Measurements from ENCODE around the gene NINJ1. TPM values are rescaled to one million over a fixed set of nuclear protein-coding genes. Genes with fewer than 3 reads are reported as not detected.

NINJ1 gene
- total and polyA plus RNA-seq, 2 of the 4 experiments (the other 2 are of a cell fraction): 21.9 to 38.8 TPM

DNA sequence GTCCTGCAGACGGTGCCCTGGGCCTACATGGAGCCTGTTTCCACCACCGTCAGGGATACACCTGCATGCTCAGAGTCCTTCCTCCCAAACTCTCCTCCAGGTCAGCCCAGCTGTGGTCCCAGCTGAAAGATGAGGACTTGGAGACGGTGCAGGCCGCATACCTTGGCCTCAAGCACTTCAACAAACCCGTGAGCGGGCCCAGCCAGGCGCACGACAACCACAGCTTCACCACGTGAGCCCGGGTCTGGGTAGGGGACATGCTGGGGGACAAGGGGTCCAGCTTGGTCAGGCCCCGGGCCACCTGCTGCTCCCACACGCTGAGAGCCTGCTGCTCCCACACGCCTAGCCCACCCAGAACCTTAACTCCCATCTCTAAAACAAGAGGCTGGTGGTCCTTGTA lies 54.7 kb downstream of the NINJ1 start:
- DNase-seq: no peak
- H3K56ac ChIP-seq (ENCODE audit: extremely low read depth, insufficient read depth, low read length): no peak overlapping the region
- no peak overlapping the region for H3K4me3 ChIP-seq (ENCODE audit: insufficient read depth, low read depth, low read length)
- H3K4me1 ChIP-seq (ENCODE audit: control insufficient read depth, insufficient read depth, low read length): peaks cover 3% of the 10 kb centered on the region
- H3K4me2 ChIP-seq (ENCODE audit: low read depth, low read length): no peak overlapping the region
- POLR2A ChIA-PET (ENCODE audit: unreplicated experiment): no interaction called here
- no peak overlapping the region for H3K23ac ChIP-seq (ENCODE audit: low read depth, low read length)
- H4K5ac ChIP-seq (ENCODE audit: low read depth, low read length): no peak overlapping the region
- no peak overlapping the region for H4K91ac ChIP-seq (ENCODE audit: insufficient read depth, low read depth, low read length)
- H2AK5ac ChIP-seq (ENCODE audit: low read depth, low read length): no peak overlapping the region
- CTCF ChIA-PET: no interaction called here
- in situ Hi-C loops (cut with MboI; ENCODE audit: low sequenced_read_pairs): no loop called here
- no peaks in the 10 kb centered on the region for H3K36me3 ChIP-seq (ENCODE audit: control insufficient read depth, insufficient read depth, low read length)
- no peak overlapping the region for H2BK15ac ChIP-seq (ENCODE audit: low read depth, low read length)
- H4K8ac ChIP-seq (ENCODE audit: low read depth in 2 of 2, low read length in 2 of 2): no peak overlapping the region
- H4K20me1 ChIP-seq (ENCODE audit: insufficient read depth, low read length): no peaks in the 10 kb centered on the region
- H2AK9ac ChIP-seq (replicated peaks; ENCODE audit: low read depth, low read length, poor library complexity): no peak overlapping the region
- BruUV-seq (replicated peaks): no TSS peak
- no peak overlapping the region for H3K18ac ChIP-seq (ENCODE audit: low read depth, low read length)
- H2AFZ ChIP-seq (replicated peaks; ENCODE audit: low read length, poor library complexity): no peak overlapping the region
- WGBS, 2 experiments (ENCODE audit: extremely low coverage in 2 of 2, insufficient read length in 1 of 2): 90% methylated on average over 2 of the region's 13 CpGs; no CpG with 5 or more reads in 1 of the 2 experiments
- no peak for ATAC-seq (ENCODE audit: low read depth)
- no peaks in the 10 kb centered on the region; the same call in 1 of the 2 replicates for H3K27me3 ChIP-seq (ENCODE audit: control insufficient read depth, insufficient read depth, low read length)
- H2BK20ac ChIP-seq (ENCODE audit: low read depth, low read length): no peak overlapping the region
- no peaks in the 10 kb centered on the region for H3K79me1 ChIP-seq (ENCODE audit: low read depth in 1 of 2, low read length in 2 of 2)
- no peak overlapping the region for H2BK120ac ChIP-seq (ENCODE audit: low read depth, low read length)
- no peaks in the 10 kb centered on the region; the same call in 1 of the 2 replicates for H3K9me1 ChIP-seq (ENCODE audit: insufficient read depth, low read length)
- H3K9ac ChIP-seq (ENCODE audit: low read depth, low read length): no peak overlapping the region
- no peak overlapping the region for H3K4ac ChIP-seq (ENCODE audit: low read depth, low read length)
- H3K9me3 ChIP-seq (ENCODE audit: control insufficient read depth, insufficient read depth, low read length): no peaks in the 10 kb centered on the region
- no peak overlapping the region for H3K27ac ChIP-seq (ENCODE audit: insufficient read depth, low read length)
- dilution Hi-C loops (cut with HindIII; ENCODE audit: low sequenced_read_pairs, unreplicated experiment): no loop called here
- intact Hi-C loops (cut with micrococcal nuclease): no loop called here
- TF ChIP-seq, protein P1, sequence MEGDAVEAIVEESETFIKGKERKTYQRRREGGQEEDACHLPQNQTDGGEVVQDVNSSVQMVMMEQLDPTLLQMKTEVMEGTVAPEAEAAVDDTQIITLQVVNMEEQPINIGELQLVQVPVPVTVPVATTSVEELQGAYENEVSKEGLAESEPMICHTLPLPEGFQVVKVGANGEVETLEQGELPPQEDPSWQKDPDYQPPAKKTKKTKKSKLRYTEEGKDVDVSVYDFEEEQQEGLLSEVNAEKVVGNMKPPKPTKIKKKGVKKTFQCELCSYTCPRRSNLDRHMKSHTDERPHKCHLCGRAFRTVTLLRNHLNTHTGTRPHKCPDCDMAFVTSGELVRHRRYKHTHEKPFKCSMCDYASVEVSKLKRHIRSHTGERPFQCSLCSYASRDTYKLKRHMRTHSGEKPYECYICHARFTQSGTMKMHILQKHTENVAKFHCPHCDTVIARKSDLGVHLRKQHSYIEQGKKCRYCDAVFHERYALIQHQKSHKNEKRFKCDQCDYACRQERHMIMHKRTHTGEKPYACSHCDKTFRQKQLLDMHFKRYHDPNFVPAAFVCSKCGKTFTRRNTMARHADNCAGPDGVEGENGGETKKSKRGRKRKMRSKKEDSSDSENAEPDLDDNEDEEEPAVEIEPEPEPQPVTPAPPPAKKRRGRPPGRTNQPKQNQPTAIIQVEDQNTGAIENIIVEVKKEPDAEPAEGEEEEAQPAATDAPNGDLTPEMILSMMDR (conservative IDR thresholded peaks at IDR 0.05; ENCODE audit: low read depth, low read length): no peak
- TF ChIP-seq CHD1 (IDR thresholded peaks at IDR 0.05; ENCODE audit: low read depth, low read length) (no peak), FOS (IDR thresholded peaks at IDR 0.05; ENCODE audit: low read depth, low read length) (no peak), NFE2L2 (IDR thresholded peaks at IDR 0.05; ENCODE audit: low read depth, low read length) (no peak)
- no peak overlapping the region for H2BK5ac ChIP-seq (ENCODE audit: low read depth, low read length, poor library complexity, severe bottlenecking)
- no peak overlapping the region for H3K14ac ChIP-seq (replicated peaks; ENCODE audit: low read depth, low read length)
